ENCODE data around the gene MORN5. TPM values are rescaled to one million over a fixed set of nuclear protein-coding genes. Genes with fewer than 3 reads are reported as not detected.
A peak's percentile ranks its signal among the peaks of the same experiment; 100 is the strongest.

MORN5 gene
- total RNA-seq, 1 donor = not detected

- no peak overlapping the region for H3K4me3 ChIP-seq (ENCODE audit: low read depth, low read length)
- TF ChIP-seq CTCF (IDR thresholded peaks at IDR 0.05; ENCODE audit: insufficient read depth, low read length) = no peak
- DNase-seq (ENCODE audit: low read depth) = no peak
These were observed 16.4 kb upstream of the MORN5 start for GRCh38 chr9:122143296-122143695.

GRCh38 chr9:122143876-122144405, 15.8 kb upstream of the MORN5 start:
- no peak for TF ChIP-seq CTCF (IDR thresholded peaks at IDR 0.05; ENCODE audit: insufficient read depth, low read length)
- no peak for DNase-seq (ENCODE audit: low read depth)
- H3K4me3 ChIP-seq (ENCODE audit: low read depth, low read length) = no peak overlapping the region

- no peak overlapping the region for H3K4me3 ChIP-seq (ENCODE audit: low read depth, low read length)
- TF ChIP-seq CTCF (IDR thresholded peaks at IDR 0.05; ENCODE audit: insufficient read depth, low read length) = peak; percentile 38
- no peak for DNase-seq (ENCODE audit: low read depth)
These were observed 14.7 kb upstream of the MORN5 start for GRCh38 chr9:122144836-122145591.

GRCh38 chr9:122145592-122145863, 14.2 kb upstream of the MORN5 start:
- no peak overlapping the region for H3K4me3 ChIP-seq (ENCODE audit: low read depth, low read length)
- no peak for TF ChIP-seq CTCF (IDR thresholded peaks at IDR 0.05; ENCODE audit: insufficient read depth, low read length)
- DNase-seq (ENCODE audit: low read depth) = no peak

GRCh38 chr9:122151267-122151828, 8.4 kb upstream of the MORN5 start:
- no peak for TF ChIP-seq CTCF (IDR thresholded peaks at IDR 0.05; ENCODE audit: insufficient read depth, low read length)
- no peak for DNase-seq (ENCODE audit: low read depth)
- H3K4me3 ChIP-seq (ENCODE audit: low read depth, low read length) = no peak overlapping the region

- no peak for DNase-seq (ENCODE audit: low read depth)
- H3K4me3 ChIP-seq (ENCODE audit: low read depth, low read length) = no peak overlapping the region
- TF ChIP-seq CTCF (IDR thresholded peaks at IDR 0.05; ENCODE audit: insufficient read depth, low read length) = no peak
These were observed 3.9 kb upstream of the MORN5 start for GRCh38 chr9:122155796-122156195.

Data from fibroblast of the aortic adventitia (primary cell).